Ascending aorta (tissue), 2 donors: Measurements from ENCODE around the gene CA6. TPM values are rescaled to one million over a fixed set of nuclear protein-coding genes. Genes with fewer than 3 reads are reported as not detected.
"Not testable (repeated sequence)": the region's sequence is repeated elsewhere in the genome, so short reads cannot be mapped to it uniquely, and the experiment has no call there.

ENCODE experiments used
- DNase-seq, 2 donors: peaks; one replicate each; pipeline ENCODE4 v3.0.0-alpha.2; 2019; ENCODE audit warnings: low spot score in 2 of 2
- H3K27ac ChIP-seq, 2 donors: fragments of 200-600 bp; sonication (generic); one replicate each; pipeline ENCODE4 v1.5.1; 2016 to 2017; ENCODE audit warnings: mild to moderate bottlenecking in 1 of 2
- H3K27me3 ChIP-seq: fragments of 200-600 bp; sonication (generic); one replicate; pipeline ENCODE4 v1.5.1; 2017
- H3K36me3 ChIP-seq, 2 donors: fragments of 200-600 bp; sonication (generic); one replicate each; pipeline ENCODE4 v1.5.1; 2016
- H3K4me1 ChIP-seq, 2 donors: fragments of 200-600 bp; sonication (generic); one replicate each; pipeline ENCODE4 v1.5.1; 2016 to 2017; ENCODE audit warnings: mild to moderate bottlenecking in 1 of 2
- H3K4me3 ChIP-seq, 2 donors: fragments of 200-600 bp; sonication (generic); one replicate each; pipeline ENCODE4 v1.5.1; 2016 to 2017; ENCODE audit warnings: mild to moderate bottlenecking in 1 of 2
- H3K9me3 ChIP-seq, 2 donors: fragments of 200-600 bp; sonication (generic); one replicate each; pipeline ENCODE4 v1.5.1; 2016
- intact Hi-C: fragments of 100-400 bp; cut with DNase I; formaldehyde crosslinking; loops from one replicate; pipeline ENCODE4 v1.15.1; 2023
- total RNA-seq: library from RNA; depleted of rRNA; stranded (reverse); fragments of >200 nt; gene quantifications from one replicate; pipeline ENCODE4 v1.1.0, GENCODE V29; 2016
- TF ChIP-seq, protein P1 (sequence below), 3 experiments: fragments of 200-600 bp in 2 of 3; fragments of 450-650 bp in 1 of 3; sonication (generic) in 2 of 3; IDR thresholded peaks; one replicate each; pipeline ENCODE4 v1.5.1; 2016 to 2019; ENCODE audit warnings: antibody characterized with exemption in 3 of 3, mild to moderate bottlenecking in 1 of 3, moderate library complexity in 1 of 3

Gene CA6
- total RNA-seq, 1 donor from 2014 or later, result not detected

DNA sequence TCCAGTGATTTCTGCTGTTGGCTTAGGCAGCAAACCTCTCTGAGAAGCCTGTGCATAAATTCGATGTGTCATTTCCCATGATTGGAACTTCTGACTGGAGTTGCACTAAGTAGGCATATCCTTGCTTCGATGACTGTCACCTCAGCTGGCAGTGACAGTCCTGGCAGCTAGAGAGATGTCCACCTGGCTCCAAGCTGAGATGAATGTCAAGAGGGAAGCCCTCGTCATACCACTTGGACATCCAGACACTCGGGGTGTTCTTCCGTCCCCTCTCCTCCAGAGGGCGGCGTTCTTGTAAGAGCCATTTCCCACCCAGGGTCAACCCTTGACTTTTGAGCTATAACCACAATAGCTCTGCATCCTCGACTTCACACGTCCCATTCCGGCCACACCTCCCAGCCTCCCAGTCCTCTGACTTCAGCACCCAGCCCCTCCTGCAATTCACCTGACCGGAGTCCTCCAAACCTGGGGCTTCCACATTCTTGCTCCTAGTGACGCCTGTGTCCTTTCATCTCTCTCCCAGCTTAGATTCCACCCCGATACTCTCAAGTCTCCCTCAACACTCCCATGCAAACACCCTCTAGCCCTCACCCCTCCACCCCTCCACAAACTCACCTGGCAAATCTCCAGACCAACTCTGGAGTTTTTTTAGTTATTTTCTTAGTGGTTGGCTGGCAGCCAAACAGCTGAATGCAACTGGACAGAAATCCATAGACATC lies 17.3 kb downstream of the CA6 start:
- TF ChIP-seq, protein P1, sequence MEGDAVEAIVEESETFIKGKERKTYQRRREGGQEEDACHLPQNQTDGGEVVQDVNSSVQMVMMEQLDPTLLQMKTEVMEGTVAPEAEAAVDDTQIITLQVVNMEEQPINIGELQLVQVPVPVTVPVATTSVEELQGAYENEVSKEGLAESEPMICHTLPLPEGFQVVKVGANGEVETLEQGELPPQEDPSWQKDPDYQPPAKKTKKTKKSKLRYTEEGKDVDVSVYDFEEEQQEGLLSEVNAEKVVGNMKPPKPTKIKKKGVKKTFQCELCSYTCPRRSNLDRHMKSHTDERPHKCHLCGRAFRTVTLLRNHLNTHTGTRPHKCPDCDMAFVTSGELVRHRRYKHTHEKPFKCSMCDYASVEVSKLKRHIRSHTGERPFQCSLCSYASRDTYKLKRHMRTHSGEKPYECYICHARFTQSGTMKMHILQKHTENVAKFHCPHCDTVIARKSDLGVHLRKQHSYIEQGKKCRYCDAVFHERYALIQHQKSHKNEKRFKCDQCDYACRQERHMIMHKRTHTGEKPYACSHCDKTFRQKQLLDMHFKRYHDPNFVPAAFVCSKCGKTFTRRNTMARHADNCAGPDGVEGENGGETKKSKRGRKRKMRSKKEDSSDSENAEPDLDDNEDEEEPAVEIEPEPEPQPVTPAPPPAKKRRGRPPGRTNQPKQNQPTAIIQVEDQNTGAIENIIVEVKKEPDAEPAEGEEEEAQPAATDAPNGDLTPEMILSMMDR (IDR thresholded peaks at IDR 0.05), result peak in 1 of 3 experiments; percentile 34
- DNase-seq, result no peak
- Histone ChIP-seq H3K4me3 (no peak overlapping the region), H3K4me1 (no peaks in the 10 kb centered on the region), H3K9me3 (peaks cover 0 to 8% of the 10 kb centered on the region in 2 donors), H3K36me3 (no peaks in the 10 kb centered on the region), H3K27ac (no peak overlapping the region), H3K27me3 (no peaks in the 10 kb centered on the region)
- intact Hi-C loops, result no loop called here

DNA sequence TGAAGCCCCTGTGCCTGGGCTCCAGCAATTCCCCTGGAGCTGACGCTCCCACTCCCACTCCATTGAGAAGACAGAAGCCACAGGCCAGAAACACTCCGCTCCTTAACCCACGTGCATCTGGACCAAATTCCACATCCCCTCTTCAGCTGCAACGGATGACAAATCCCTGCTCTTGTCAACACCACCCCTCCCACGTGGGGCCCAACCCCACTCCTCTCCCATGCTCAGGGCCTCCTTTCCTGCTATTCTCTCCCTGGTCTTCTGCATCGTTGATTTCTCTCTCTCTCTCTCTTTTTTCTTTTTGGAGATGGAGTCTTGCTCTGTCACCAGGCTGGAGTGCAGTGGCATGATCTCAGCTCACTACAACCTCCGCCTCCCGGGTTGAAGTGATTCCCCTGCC lies 18.3 kb downstream of the CA6 start:
- Histone ChIP-seq H3K27me3 (no peaks in the 10 kb centered on the region), H3K4me1 (no peaks in the 10 kb centered on the region), H3K4me3 (no peak overlapping the region), H3K27ac (no peak overlapping the region), H3K36me3 (no peaks in the 10 kb centered on the region), H3K9me3 (peaks cover 0 to 8% of the 10 kb centered on the region in 2 donors)
- intact Hi-C loops, result no loop called here
- TF ChIP-seq, protein P1 (IDR thresholded peaks at IDR 0.05), result no peak
- DNase-seq, result no peak

DNA sequence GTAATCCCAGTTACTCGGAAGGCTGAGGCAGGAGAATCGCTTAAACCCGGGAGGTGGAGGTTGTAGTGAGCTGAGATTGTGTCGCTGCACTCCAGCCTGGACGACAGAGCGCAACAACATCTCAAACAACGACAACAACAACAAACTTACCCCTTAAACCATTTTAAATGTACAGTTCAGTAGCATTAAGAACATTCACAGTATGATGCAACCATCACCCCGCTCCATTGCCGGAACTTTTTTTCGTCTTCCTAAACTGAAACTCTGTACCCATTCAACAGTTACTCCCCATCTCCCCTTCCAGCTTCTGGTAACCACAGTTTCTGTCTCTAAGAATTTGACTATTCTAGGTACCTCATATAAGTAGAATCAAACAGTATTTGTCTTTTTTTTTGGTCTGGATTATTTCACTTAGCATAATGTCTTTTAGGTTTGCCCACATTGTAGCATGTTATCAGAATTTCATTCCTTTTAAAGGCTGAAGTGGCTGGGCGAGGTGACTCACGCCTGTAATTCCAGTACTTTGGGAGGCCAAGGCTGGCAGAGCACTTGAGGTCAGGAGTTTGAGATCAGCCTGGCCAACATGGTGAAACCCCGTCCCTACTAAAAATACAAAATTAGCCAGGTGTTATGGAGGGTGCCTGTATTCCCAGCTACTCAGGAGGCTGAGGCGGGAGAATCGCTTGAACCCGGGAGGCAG lies 19.6 kb downstream of the CA6 start:
- Histone ChIP-seq H3K27ac (no peak overlapping the region), H3K4me1 (no peaks in the 10 kb centered on the region), H3K27me3 (no peaks in the 10 kb centered on the region), H3K9me3 (peaks cover 0 to 7% of the 10 kb centered on the region in 2 donors), H3K4me3 (no peak overlapping the region), H3K36me3 (no peaks in the 10 kb centered on the region)
- TF ChIP-seq, protein P1 (IDR thresholded peaks at IDR 0.05), result no peak
- intact Hi-C loops, result no loop called here
- no peak for DNase-seq

DNA sequence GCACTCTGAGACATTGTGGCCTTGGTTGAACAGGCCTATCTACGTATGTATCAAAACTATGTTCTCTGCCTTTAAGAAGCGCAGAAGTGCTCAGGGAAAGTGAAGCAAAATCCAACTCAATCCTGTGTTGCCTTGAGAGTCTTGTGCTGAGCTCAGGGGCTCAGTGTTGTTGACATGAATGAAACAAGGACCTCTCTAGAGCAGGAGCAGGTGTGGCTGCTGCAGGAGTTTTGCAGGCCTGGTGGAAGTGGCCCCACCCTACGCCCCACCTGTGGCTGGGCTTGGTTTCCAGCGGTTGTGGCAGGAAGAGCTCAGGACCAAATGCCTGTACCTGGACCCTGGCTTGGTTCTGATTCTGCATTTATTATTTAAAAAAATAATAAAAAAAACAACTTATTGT lies 20.9 kb downstream of the CA6 start:
- H3K36me3 ChIP-seq, result no peaks in the 10 kb centered on the region
- TF ChIP-seq, protein P1 (IDR thresholded peaks at IDR 0.05), result no peak
- no peak overlapping the region for H3K27ac ChIP-seq
- H3K9me3 ChIP-seq, result no peaks in the 10 kb centered on the region
- H3K4me1 ChIP-seq, result no peaks in the 10 kb centered on the region
- DNase-seq, result no peak
- H3K27me3 ChIP-seq, result no peaks in the 10 kb centered on the region
- intact Hi-C loops, result no loop called here
- H3K4me3 ChIP-seq, result no peak overlapping the region

DNA sequence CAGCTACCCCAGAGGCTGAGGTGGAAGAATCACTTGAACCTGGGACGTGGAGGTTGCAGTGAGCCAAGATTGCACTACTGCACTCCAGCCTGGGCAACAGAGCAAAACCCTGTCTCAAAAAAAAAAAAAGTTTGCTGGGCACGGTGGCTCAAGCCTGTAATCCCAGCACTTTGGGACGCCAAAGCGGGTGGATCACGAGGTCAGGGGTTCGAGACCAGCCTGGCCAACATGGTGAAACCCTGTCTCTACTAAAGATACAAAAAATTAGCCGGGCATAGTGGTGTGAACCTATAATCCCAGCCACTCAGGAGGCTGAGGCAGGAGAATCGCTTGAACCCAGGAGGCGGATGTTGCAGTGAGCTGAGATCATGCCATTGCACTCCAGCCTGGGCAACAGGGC lies 23.2 kb downstream of the CA6 start:
- H3K36me3 ChIP-seq, H3K4me3 ChIP-seq, intact Hi-C loops, H3K4me1 ChIP-seq, H3K27ac ChIP-seq, H3K27me3 ChIP-seq, DNase-seq, H3K9me3 ChIP-seq: not testable (repeated sequence)

DNA sequence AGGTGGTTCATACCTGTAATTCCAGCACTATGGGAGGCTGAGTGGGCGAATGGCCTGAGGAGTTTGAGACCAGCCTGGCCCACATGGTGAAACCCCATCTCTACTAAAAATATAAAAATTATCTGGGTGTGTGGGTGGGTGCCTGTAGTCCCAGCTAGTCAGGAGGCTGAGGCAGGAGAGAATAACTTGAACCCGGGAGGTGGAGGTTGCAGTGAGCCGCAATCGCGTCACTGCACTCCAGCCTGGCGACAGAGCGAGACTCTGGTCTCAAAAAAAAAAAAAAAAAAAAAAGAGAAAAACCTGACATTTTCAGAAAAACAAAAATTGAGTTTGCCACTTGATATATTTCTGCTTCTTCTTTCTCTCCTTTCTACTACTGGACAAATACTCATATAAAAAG lies 24.3 kb downstream of the CA6 start:
- H3K9me3 ChIP-seq, result no peaks in the 10 kb centered on the region
- H3K27me3 ChIP-seq, result no peaks in the 10 kb centered on the region
- H3K36me3 ChIP-seq, result no peaks in the 10 kb centered on the region
- no peaks in the 10 kb centered on the region for H3K4me1 ChIP-seq
- intact Hi-C loops, result no loop called here
- no peak overlapping the region for H3K27ac ChIP-seq
- TF ChIP-seq, protein P1 (IDR thresholded peaks at IDR 0.05), result no peak
- H3K4me3 ChIP-seq, result no peak overlapping the region
- no peak for DNase-seq
